Activated T-cell treated with anti-CD3 and anti-CD28 coated beads for 4 hours (primary cell): Measurements from ENCODE around the gene HOXB6.

ENCODE experiments used
- DNase-seq: peaks from one replicate; pipeline ENCODE4 v3.0.0-alpha.2; 2020

The HOXB6 gene

DNA sequence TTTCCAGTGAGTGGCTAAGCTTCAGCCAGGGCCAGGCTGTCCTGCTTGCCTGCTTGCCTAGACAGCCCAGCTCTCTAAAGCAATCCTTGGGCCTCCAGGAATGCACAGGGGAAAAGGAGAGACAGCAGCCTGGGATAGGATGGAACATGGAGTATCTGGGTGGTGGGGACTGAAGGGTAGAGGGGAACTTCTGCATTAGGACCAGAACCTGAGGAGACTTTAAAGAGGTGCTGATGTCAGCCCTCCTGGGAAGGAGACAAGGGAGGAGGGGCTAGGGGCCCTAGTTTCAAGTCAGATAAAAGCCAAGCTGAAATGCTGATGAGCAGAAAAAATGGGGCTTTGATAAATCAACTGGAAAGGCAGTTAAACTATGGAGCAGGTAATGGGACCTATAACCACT is 4.2 kb upstream of the HOXB6 start:
- no peak for DNase-seq

DNA sequence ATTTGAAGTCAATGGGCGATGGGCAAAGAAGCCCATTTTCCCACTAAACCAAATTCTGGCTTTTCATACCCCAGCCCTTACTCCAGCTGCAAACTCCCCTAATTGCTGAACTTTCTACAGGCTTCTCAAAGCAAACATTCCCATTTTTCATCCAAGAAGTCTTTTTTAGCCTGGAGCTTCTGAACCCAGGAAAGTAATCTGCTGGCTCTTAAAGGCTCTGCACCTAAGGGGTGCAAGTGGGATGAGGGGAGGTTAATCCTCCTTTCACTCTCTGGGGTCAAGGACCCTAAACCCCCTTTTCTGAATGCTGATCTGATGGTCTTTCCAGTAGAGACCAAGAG is 3.7 kb upstream of the HOXB6 start:
- DNase-seq, result no peak

DNA sequence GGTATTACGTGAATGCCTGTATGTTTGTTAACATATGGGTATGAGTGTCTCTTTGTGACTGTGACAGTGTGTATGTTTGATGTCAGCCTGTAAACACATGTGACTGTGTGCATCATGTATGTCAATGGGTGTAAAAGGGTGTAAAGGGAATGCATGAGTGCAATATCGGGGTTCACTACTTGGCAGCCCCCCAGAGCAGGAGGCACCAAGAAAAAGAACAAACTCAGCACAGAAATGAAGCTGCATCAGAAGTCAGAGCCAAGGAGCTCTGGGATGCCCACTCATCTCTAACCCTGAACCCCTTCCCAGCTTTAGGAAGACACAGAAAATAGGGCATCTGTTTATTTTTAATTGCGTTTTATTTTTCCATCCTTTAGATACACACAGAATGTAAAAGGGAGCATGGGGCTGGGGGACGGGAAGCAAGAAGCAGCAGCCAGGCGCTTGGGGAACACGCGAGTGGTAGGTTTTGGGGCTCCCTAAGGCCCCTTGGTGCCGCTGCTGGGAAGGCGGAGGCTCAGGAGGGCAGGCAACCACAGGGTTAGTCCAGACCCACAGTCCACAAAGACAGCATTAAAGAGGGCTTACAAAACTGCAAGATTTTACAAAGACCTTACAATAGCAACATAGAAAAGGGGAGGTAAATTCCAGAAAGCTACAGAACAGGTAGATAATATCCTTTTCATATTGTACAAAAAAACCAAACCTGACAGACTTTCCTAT is 2.3 kb upstream of the HOXB6 start:
- DNase-seq, result no peak

DNA sequence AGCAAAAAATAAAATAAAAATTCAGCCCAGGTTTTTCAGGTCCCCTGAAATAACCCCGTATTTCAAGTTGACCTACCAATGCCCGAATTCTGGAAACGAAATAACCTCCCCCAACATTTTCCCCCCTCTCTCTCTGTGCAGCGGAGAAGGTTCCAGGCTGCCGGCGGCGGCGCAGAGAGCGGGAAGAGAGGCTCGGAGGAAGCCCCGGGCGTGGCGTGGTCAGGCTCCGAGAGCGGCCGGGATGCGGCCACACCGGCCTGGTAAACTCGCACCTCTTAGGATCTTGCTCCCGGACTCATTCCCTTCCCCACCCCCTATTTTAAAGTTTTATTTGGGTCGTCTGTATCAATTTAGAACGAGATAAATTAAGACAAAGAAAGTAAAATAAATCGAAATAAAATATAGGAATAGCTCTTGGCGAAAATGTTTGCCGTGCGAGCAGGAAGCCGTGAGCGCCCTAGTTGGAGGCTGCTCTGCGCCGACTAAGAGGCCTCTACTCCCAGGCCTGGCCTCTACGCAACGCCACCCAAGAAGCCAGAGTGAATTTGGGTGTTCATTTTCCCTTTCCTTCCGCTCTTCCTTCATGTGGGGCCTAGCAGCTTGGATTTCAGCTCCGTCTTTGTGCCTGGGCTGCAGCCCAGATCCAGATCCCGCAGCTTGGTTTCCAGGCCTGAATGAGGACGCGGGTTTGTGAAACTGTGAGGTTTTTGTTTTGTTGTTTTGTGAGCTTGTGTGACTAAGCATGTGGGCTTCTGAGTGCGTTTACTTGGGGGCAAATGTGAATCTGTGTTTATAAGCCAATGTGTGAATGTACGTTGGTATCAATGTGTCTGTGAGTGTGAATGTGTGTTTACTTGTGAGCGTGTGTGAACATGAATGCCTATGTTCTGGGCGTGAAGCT is 1.5 kb upstream of the HOXB6 start:
- DNase-seq, result no peak

DNA sequence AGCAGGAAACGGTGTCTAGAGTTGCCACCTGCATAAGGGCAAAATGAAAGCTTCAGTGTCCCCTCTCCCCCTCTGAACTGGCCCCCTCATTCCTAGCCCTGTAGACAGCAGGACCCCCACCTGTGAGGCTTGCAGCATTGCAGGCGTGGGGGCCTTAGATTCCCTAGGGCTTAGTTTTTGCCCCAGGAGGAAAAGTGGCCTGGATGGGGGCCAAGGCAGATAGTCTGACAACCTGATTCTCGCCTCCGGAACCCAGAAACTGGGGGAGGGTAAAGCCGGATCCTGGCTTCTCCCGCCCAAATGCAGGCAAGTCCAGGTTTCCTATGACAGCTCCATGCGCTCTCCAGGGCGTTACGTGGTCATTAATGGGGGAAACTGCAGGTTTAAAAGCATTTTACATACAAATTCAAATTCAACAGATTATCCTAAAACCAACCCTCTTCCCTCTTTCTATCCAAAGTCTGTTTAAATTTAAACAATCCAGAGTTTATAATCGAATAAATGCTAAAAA is 678 bp upstream of the HOXB6 start:
- DNase-seq, result no peak

DNA sequence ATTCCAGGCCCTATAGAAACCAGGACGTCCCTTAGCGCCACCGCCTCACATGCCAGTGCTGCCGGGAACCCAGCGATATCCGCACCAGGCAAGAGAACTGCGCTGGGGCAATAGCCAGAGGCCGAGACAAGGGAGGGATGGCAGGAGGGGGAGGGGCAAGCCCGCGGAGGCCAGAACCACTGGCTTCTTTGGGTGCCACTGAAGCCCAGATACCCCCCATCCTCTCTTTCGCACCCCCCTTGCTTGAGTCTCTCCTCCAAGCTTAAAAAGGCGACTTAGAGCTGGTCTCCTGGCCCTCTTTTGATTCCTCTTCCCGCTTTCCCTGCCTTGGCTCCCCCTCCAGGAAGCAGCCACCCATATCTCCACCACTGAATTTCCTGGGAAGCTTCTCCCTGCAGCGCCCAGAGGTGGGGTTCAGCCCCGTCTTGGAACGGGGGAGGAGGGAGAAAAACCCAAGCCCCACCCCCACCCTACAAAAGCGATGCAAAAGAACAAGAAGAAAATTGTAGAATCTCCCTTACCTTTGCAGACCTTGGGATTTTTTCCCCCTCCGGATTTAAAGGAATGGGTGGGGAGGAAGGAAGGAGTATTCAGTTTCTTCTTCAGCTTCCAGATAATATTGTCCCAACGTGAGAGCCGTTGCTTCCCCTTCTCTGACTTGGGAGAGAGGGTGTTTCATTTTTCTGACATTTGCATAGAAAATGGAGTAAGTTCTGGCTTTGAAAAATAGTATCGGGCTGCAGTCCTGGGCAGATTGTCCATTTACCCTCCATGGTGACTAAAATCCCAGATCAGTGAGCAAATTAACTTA is 622 bp downstream of the HOXB6 start:
- no peak for DNase-seq

DNA sequence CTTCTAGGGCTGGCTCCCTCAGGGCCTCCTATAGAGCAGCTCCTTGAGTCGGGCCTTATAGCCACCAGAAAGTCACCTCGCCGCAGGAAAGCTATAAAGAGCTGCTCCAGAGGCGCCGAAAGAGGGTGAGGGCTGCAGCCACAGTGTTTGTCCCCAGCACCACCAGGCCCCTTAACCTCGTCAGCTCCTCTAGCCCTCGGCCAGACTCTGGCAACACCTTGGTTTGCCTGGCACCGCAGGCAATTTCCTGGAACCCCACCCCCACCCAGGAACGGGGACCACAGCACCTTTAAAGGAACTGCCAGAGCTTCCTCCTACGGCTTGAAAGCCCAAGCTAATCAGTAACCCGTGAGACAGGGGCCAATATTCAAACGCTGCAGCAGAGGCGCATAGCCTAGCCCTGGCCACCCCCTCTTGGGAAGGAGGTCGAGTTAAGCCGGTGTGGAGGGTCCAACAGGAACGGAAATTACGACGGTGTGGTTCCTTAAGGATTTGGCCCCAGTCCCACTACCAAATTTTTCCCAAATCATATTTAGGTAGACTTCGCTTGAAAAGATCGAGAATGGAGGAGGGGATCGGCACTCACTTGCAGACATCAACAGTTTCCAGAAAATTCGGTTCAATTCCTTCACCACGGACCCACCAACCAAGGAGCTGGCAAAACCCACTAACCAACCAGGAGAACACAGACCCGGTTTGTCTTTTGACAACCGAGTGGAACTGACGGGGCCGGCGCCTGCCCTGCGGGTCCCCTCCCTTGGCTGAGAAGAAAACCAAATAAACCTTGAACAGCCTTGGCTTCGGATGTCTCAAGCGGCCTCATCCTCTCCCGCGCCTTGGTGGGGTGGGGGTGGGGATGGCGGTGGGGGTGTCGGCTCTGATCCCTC is 3.0 kb downstream of the HOXB6 start:
- DNase-seq, result no peak

DNA sequence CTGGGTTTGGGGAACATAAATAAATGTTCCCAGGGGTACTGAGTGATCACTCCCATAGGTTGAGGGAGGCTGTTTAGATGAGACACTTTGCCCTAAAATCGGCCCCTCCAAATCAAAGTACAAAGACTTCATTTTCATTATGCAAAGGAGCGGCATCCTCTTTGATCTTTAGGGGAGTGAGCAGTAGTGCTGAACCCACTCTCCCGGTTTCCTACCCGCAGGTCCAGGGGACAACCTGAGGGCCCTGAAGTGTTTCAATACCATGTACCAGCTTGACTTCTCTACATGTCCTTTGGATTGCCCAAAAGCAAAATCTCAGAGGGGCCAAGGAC is 3.6 kb downstream of the HOXB6 start:
- no peak for DNase-seq

DNA sequence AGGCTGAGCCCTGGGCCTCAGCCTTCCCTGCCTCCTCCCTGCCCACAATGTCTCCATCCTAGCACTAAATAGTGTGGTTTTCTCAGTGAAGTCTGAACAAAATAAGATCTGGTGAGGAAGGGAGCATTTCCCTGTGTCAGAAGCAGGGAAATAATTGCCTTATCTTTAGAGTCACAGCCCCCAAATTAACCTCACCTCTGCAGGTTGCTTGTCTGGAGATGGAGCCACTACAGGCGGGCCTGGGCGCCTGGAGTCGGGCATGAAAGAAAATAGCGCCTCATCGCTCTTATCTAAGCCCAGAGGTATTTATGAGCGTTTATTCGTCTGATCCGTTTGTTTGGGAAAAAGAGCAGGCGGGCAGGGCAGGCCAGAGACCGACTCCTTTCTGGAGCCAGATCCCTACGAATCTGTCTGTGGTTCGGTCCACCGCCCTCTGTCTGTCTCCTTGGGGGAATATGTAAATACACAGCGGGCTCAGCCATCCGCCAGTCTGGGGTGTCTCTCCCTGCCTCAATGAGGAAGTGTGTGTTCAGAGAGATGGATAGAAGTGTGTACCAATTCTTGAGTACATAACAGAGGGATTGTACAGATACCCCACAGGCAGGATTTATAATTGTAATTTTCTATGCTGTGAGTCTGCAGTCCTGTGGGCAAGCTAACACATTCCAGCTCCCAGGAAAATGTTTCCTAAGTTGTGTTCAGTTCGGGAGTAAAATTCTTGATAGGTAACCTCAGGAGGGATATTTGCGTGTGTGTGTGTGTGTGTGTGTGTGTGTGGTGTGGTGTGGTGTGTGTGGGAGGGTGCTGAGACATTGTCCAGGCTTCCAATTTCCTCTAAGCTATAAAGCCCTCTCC is 4.3 kb downstream of the HOXB6 start:
- no peak for DNase-seq

DNA sequence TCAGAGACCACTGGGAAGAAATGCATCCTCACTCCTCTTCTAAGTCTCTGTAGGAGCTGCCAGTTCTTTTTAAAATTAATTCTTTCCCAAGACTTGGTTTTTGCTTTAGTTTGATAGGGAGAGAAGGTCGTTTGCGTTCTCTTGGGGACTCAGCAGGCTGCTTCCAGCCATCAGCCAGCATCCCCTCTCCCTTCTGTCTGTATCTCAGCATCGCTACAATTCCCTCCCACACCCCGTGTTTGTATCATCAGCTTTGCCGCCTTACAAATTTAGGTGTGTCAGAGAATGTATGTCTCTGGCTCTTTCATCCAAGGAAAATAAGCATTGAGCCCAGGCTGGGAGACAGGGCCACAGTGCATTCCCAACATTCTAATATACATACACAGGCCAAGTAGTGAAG is 5.4 kb downstream of the HOXB6 start:
- no peak for DNase-seq

DNA sequence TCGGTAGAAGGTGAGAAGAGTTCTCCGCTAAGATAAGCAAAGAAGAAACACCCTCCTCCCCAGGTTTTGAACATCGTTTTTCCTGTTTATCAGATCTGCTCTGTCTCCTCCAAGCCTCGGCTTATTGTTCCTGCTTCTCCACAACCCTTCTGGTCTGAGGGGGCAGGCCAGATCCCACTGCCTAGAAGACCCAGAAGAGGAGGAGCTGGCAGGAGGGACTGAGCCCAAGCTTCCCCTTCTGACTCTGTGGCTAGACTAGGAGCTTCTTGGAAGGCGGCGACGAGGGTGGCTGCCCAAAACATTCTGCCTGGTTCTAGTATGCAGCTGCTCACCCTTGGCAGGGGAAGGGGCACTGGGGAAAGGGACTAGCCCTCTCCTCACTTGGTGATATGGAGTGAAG is 6.0 kb downstream of the HOXB6 start:
- DNase-seq, result no peak

DNA sequence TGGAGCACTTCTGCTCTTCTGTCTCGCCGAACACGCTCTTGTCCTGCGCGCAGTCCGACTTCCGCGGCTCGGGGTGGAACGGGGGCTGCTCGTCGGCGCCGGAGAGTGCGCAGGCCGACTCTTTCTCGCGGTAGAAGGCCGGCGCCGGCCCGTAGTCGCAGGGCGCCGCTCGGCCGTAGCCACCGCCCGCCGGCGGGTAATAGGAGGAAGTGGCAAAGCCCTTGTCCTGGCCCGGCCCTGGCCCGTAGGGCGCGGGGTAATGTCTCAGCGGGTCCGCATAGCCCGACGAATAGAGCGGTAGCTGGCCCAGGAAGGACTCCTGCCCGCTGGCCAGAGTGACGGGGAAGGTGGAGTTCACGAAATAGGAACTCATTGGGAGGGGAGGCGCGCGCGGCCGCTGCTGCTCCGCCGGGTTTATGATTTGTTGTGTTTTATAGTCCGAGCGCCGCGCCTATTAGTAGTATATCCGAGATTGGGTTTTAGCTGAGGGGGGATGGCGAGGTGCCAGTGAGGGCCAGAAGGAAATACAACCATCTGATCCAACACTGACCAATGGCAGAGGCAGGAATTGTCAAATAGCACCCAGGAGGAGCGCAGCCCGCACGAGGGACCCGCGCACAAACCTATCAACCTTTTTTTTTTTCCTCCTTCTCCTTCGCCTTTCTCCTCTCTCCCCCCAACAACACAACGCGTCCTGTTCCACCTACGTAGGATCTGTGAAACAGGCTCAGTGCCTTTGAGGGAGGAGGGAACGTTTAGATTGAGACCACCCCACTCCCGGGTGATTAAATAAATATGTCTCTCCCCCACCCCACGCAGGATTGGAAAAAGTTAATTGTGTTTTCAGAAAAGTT is 6.8 kb downstream of the HOXB6 start:
- no peak for DNase-seq

DNA sequence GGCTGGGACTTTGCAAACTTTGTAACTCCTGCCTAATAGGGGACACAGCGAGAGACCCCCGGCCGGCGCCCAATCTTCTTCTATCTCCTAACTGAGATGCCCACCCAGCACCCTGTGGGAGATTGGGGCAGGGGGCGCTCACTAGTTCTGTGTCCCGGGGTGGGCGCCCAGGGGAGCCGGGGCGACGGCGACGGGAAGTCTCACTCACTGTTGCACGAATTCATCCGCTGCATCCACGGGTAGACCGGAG is 7.3 kb downstream of the HOXB6 start:
- no peak for DNase-seq

DNA sequence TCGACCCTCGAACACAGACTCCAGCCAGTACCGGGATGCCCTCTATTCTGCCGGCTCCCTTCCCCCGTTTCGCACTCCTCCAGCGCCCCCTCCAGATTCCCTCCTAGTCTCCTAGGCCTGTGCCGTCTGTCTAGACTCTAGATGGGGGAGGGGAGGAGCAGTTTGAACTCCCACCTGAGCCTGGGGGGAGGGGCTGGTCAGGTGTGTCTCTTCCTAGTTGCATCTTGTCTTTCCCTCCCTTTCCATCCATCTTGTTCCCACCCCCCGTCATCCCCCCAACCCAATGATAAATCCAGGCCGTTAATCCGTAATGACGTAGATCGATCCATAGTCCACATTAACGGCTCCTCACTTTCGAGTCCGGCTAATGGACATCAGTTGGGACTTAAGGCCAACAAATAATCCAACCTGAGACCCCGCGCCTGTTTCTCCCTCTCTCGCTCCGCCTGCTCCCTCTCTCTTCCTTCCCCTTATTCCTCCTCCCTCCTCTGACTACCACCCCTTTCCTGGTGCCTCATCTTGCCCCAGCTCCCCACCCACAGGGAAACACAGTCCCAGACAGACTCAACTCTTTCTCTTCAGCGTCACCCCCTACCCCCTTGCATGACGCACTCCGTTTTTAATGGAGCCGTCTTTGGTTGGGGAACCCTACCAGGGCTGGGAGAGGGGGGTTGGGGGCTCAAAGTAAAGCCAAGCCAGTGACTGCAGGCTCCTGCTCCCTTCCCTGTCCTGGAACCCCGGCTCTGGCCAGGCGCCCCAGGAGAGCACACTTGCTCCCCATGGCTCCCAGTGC is 7.9 kb downstream of the HOXB6 start:
- DNase-seq, result no peak

DNA sequence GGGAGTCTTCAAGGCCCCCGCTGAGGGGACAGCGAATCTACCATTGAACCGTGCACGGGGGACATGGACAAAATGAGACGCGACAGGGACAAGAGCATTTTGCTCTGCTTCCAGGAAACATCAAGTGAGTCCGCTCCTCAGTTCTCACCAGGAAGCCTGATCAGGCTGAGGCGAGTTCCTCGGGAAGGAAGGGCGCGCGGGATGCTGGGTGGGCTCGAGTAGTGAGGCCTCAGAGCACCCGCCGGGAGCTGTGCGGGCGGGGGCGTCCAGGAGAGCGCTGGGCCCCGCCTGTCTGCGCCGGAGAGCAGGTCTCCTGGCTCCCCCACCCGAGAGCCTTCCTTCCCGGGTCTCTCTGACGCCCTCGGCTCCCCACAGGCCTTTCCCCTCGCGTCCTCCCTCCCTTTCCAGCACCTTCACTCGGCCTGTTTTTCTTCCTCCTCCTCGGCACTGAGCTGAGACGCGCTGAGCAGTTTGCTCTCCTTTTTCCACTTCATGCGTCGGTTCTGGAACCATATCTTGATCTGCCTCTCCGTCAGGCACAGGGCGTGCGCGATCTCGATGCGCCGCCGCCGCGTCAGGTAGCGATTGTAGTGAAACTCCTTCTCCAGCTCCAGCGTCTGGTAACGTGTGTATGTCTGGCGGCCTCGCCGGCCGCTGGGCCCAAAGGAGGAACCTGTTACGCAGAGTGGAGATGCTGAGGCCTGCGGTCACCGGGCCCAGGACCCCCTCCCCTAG is 8.6 kb downstream of the HOXB6 start:
- DNase-seq, result no peak

DNA sequence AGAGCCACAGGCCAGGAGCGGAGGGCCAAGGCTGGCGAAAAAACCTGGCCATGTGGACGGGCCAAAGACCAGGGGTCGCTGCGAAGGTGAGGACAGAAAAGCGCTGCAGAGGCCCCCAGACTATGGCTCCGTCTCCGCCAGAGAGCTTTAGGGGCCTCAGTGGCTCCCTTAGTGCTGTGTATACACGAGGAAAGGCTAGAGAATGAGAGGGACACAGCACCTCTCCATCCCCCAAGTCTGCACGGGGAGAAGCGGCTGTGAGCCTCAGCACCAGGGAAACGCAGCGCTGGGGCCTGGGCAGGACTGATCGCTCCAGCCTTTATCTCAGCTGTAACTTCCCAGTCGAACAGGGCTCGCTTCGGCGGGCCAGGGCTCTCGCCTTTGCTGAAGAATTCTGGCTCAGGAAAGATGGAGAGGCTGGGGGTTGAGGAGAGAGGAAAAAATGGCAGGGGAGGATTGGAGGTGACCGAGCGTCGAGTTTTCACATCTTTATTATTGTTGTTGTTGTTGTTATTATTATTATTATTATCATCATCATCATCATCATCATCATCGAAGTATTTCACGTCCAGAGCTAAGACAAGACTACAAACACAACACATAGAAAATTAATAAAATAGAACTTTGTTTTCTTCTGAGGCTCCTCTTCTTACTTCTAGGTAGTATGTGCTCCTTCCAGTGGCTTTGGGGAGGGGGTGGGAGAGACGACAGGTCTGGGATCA is 9.3 kb downstream of the HOXB6 start:
- DNase-seq, result no peak

DNA sequence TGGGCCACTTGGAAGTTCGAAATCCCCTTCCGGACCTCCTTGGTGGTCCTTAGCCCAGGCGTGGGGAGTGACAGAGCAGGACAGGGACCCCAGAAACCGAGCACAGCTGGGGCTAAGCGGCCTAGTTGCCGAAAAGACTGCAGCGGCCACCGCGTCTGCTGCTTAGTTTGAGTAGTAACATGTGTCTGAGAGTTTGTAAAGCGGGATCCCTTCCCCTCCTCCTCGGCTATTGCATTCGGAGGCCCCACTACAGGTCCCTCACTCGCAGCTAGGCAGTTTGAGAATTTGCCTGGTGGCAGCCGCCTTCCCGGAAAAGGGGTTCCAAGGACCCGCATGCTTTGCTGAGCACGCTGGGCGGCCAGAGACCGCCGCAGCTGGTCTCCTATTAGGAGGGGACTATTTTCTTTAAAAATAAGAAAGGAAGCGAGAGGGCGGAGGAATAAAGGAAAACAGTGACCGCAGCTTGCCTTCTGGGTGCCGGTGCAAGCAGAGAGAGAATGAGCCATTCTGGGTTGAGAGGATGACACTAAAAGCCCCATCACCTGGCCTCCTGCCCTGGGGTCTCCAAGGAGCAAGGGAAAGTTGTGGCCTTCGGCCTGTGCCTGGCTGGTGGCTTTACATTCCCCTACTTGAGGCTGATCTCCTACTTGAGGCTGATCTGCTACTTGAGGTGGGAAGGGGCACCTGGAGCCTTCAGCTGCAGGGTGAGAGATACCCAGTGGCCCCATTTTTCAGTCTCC is 10.1 kb downstream of the HOXB6 start:
- DNase-seq, result no peak
